Right atrium auricular region (tissue), 2 donors: ENCODE measurements around the gene RTN4RL1. TPM values are rescaled to one million over a fixed set of nuclear protein-coding genes. Genes with fewer than 3 reads are reported as not detected.

ENCODE experiments used
- DNase-seq: peaks from one replicate; pipeline ENCODE4 v3.0.0-alpha.2; 2019; ENCODE audit warnings: low spot score
- H3K27ac ChIP-seq, 2 donors: fragments of 200-600 bp; sonication (generic); 1 replicate in 1 of 2; 2 replicates in 1 of 2; pipeline ENCODE4 v1.5.1; 2016 to 2019
- H3K27me3 ChIP-seq, 2 donors: fragments of 200-600 bp; sonication (generic); one replicate each; pipeline versions ENCODE4 v1.5.1 to v1.6.0; 2017 to 2019
- H3K36me3 ChIP-seq: fragments of 200-600 bp; sonication (generic); one replicate; pipeline ENCODE4 v1.5.1; 2016
- H3K4me1 ChIP-seq, 2 donors: fragments of 200-600 bp; sonication (generic); one replicate each; pipeline versions ENCODE4 v1.5.1 to v1.6.0; 2017 to 2019
- H3K4me3 ChIP-seq, 2 donors: fragments of 200-600 bp; sonication (generic); 1 replicate in 1 of 2; 2 replicates in 1 of 2; pipeline ENCODE4 v1.5.1; 2017 to 2019; ENCODE audit warnings: mild to moderate bottlenecking in 1 of 2, moderate library complexity in 1 of 2
- H3K9me3 ChIP-seq, 2 donors: fragments of 200-600 bp; sonication (generic); one replicate each; pipeline ENCODE4 v1.5.1; 2019
- total RNA-seq, 2 donors: library from RNA; depleted of rRNA; stranded (reverse); fragments of >200 nt; gene quantifications; one replicate each; pipeline ENCODE4 v1.1.0, GENCODE V29; 2016
- TF ChIP-seq, protein P1 (sequence below), 2 donors: fragments of 200-600 bp; sonication (generic); IDR thresholded peaks; one replicate each; pipeline ENCODE4 v1.5.1; 2019; ENCODE audit warnings: antibody characterized with exemption in 2 of 2

RTN4RL1 gene
- total RNA-seq, 2 donors from 2014 or later, result 1.8 to 5.0 TPM

GRCh38 chr17:2043785-2044184, 18.7 kb upstream of the RTN4RL1 start:
- no peaks in the 10 kb centered on the region for H3K9me3 ChIP-seq
- DNase-seq, result no peak
- H3K36me3 ChIP-seq, result peaks cover 17% of the 10 kb centered on the region
- H3K4me3 ChIP-seq, result no peak overlapping the region
- H3K4me1 ChIP-seq, result peaks cover 0 to 36% of the 10 kb centered on the region in 2 donors
- TF ChIP-seq, protein P1, sequence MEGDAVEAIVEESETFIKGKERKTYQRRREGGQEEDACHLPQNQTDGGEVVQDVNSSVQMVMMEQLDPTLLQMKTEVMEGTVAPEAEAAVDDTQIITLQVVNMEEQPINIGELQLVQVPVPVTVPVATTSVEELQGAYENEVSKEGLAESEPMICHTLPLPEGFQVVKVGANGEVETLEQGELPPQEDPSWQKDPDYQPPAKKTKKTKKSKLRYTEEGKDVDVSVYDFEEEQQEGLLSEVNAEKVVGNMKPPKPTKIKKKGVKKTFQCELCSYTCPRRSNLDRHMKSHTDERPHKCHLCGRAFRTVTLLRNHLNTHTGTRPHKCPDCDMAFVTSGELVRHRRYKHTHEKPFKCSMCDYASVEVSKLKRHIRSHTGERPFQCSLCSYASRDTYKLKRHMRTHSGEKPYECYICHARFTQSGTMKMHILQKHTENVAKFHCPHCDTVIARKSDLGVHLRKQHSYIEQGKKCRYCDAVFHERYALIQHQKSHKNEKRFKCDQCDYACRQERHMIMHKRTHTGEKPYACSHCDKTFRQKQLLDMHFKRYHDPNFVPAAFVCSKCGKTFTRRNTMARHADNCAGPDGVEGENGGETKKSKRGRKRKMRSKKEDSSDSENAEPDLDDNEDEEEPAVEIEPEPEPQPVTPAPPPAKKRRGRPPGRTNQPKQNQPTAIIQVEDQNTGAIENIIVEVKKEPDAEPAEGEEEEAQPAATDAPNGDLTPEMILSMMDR (IDR thresholded peaks at IDR 0.05), result no peak
- H3K27ac ChIP-seq, result no peak overlapping the region
- no peaks in the 10 kb centered on the region for H3K27me3 ChIP-seq

GRCh38 chr17:2042933-2043332, 17.8 kb upstream of the RTN4RL1 start:
- no peak for DNase-seq
- Histone ChIP-seq H3K27ac (peak overlapping the region; percentile 92 to 96), H3K36me3 (peaks cover 22% of the 10 kb centered on the region), H3K4me1 (peaks cover 0 to 34% of the 10 kb centered on the region in 2 donors), H3K27me3 (no peaks in the 10 kb centered on the region), H3K9me3 (no peaks in the 10 kb centered on the region), H3K4me3 (peak overlapping the region in 1 of 2 donors; percentile 89)
- TF ChIP-seq, protein P1 (IDR thresholded peaks at IDR 0.05), result no peak

GRCh38 chr17:2042390-2042847, 17.3 kb upstream of the RTN4RL1 start:
- Histone ChIP-seq H3K9me3 (no peaks in the 10 kb centered on the region), H3K4me3 (peak overlapping the region; percentile 81 to 89), H3K27me3 (no peaks in the 10 kb centered on the region), H3K4me1 (peaks cover 0 to 34% of the 10 kb centered on the region in 2 donors), H3K27ac (peak overlapping the region; percentile 92 to 96), H3K36me3 (peaks cover 27% of the 10 kb centered on the region)
- TF ChIP-seq, protein P1 (IDR thresholded peaks at IDR 0.05), result no peak
- DNase-seq, result no peak

DNA sequence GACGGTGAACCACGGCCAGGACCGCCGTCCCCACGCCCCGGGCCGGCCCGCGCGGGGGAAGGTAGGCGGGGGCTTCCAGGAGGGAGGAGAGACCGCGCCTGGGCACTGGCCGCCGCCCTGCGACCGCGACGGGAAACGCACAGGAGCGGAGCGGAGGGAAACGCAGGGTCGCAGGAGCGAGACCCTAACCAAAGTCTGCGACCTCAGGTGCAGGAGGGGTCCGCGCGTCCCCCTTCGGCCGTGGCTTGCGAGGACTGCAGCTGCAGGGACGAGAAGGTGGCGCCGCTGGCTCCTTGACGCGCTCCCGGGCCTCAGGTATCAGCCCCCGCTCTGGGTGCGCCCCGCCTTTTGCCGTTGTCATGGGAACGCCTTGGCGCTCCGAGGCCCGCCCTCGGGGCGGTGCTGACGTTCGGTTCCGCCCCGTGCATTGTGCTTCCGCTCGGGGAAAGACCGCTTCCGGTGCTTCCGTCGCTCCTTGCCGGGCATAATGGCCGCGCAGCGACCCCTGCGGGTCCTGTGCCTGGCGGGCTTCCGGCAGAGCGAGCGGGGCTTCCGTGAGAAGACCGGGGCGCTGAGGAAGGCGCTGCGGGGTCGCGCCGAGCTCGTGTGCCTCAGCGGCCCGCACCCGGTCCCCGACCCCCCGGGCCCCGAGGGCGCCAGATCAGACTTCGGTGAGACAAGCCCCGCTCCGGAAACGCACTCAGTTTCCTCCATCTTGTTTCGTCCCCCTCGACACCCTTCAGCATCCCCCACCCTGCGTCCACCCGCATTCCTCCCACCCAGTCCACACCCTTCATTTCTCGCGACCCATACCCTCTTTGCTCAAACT, 16.6 kb upstream of the RTN4RL1 start, which contains the start of gene OVCA2:
Gene OVCA2, plus strand, starts transcription at position 462 of the 829 bp plus-strand sequence. Its CDS starts 26 bp downstream, at position 488.
- Histone ChIP-seq H3K9me3 (no peaks in the 10 kb centered on the region), H3K4me3 (peak within 1 kb of the TSS; percentile 81 to 89)
- TF ChIP-seq, protein P1 (IDR thresholded peaks at IDR 0.05), result peak; percentile 52 to 71

GRCh38 chr17:2040942-2041560, 15.9 kb upstream of the RTN4RL1 start:
- H3K36me3 ChIP-seq, result peaks cover 41% of the 10 kb centered on the region
- peak overlapping the region; percentile 92 to 96 for H3K27ac ChIP-seq
- H3K4me3 ChIP-seq, result peak overlapping the region; percentile 81 to 89
- H3K27me3 ChIP-seq, result no peaks in the 10 kb centered on the region
- no peaks in the 10 kb centered on the region for H3K9me3 ChIP-seq
- TF ChIP-seq, protein P1 (IDR thresholded peaks at IDR 0.05), result no peak
- peaks cover 0 to 34% of the 10 kb centered on the region in 2 donors for H3K4me1 ChIP-seq
- no peak for DNase-seq

More for the DNA sequence above, 16.6 kb upstream of the RTN4RL1 start, which contains the start of gene OVCA2:
- Histone ChIP-seq H3K4me1 (peaks cover 0 to 34% of the 10 kb centered on the region in 2 donors), H3K36me3 (peaks cover 33% of the 10 kb centered on the region), H3K27ac (peak within 1 kb of the TSS; percentile 92 to 96), H3K27me3 (no peaks in the 10 kb centered on the region)
- peak; percentile 94 for DNase-seq
